A549 treated with AZD2906 at 1 μM for 4 hours (cell line): ENCODE measurements around the gene RHBDD3. TPM values are rescaled to one million over a fixed set of nuclear protein-coding genes. Genes with fewer than 3 reads are reported as not detected.

Source experiments
- total RNA-seq: library from RNA; stranded (reverse); fragments of 200-300 nt; extraction: Qiagen RNA extraction; gene quantifications from 5 replicates; pipeline ENCODE4 v1.2.3, GENCODE V29; 2022

RHBDD3 gene
- 19.1 to 29.9 TPM (median 26.5 TPM) in 5 replicates for total RNA-seq

GRCh38 chr22:29267858-29268510 is at the start of gene RHBDD3, which contains the start of gene EWSR1:
Gene RHBDD3, minus strand, starts transcription at chr22:29267981. Its CDS starts 2,355 bp downstream, at chr22:29265626.
Gene EWSR1, plus strand, starts transcription at chr22:29268268. Its CDS starts 69 bp downstream, at chr22:29268337.

GRCh38 chr22:29315286-29316140 is 47.7 kb upstream of the RHBDD3 start, which contains the start of gene RASL10A:
Gene RASL10A, minus strand, starts transcription at chr22:29315697. Its CDS starts 451 bp downstream, at chr22:29315246.

GRCh38 chr22:29306175-29306834 is 38.5 kb upstream of the RHBDD3 start, which contains the start of gene GAS2L1:
Gene GAS2L1, plus strand, starts transcription at chr22:29306650. Its CDS starts 1,456 bp downstream, at chr22:29308106.

Other genes starting within 250 kb of the RHBDD3 start
- not detected in 5 replicates for gene C22orf31, start 206.2 kb downstream of the RHBDD3 start, total RNA-seq
- 3.4 to 4.8 TPM (median 4.5 TPM) in 5 replicates for gene KREMEN1, start 194.9 kb downstream of the RHBDD3 start, total RNA-seq
- gene EMID1, start 62.1 kb downstream of the RHBDD3 start, total RNA-seq = 0.32 to 0.53 TPM (median 0.42 TPM) in 5 replicates
- gene EWSR1, start 287 bp upstream of the RHBDD3 start, total RNA-seq = 206 to 231 TPM (median 212 TPM) in 5 replicates
- gene GAS2L1, start 38.7 kb upstream of the RHBDD3 start, total RNA-seq = 26.9 to 46.0 TPM (median 40.3 TPM) in 5 replicates
- gene RASL10A, start 47.7 kb upstream of the RHBDD3 start, total RNA-seq = 0.22 to 0.48 TPM (median 0.42 TPM) in 4 of 5 replicates, not detected in the other
- gene AP1B1, start 120.6 kb upstream of the RHBDD3 start, total RNA-seq = 24.8 to 27.6 TPM (median 26.9 TPM) in 5 replicates
- gene RFPL1, start 170.6 kb upstream of the RHBDD3 start, total RNA-seq = not detected in 5 replicates
- gene NEFH, start 212.2 kb upstream of the RHBDD3 start, total RNA-seq = 0.08 to 0.19 TPM (median 0.12 TPM) in 5 replicates